K562 (cell line): ENCODE results near the gene BARHL2. TPM values are rescaled to one million over a fixed set of nuclear protein-coding genes. Genes with fewer than 3 reads are reported as not detected.

ENCODE experiments used
- ATAC-seq: fragments of 200-7000 bp; cut with Tn5 transposase; 3 replicates; pipeline ENCODE4 v1.9.1; 2020; ENCODE audit warnings: moderate library complexity
- BruUV-seq: library from RNA; stranded (reverse); fragments of 400-500 nt; replicated peaks from 2 replicates; lab custom pipeline; 2021; lab: Mats Ljungman, UMichigan
- CTCF ChIA-PET: fragments of 300-600 bp; formaldehyde crosslinking; extraction: SDS; loops from one replicate; lab custom pipeline; 2021; ENCODE audit warnings: low intra/inter-chr PET ratio; lab: Yijun Ruan, JAX
- POLR2A ChIA-PET: fragments of 300-600, 350-650 bp; sonication (Branson Sonifier 250); formaldehyde crosslinking; extraction: SDS; loops from one replicate; lab custom pipeline; 2021; ENCODE audit warnings: antibody characterized with exemption, inconsistent platforms; lab: Yijun Ruan, JAX
- DNase-seq, 4 experiments: peaks; one replicate each; pipeline versions ENCODE4 v3.0.0 to v3.0.0-alpha.2; 2011 to 2018; ENCODE audit warnings: low spot score in 3 of 4, mixed read lengths in 3 of 4; ENCODE audit errors: extremely low read depth in 1 of 4
- FAIRE-seq: peaks from 2 replicates; lab custom pipeline; 2011; peaks lifted over from hg19 to GRCh38; lab: Jason Lieb, UNC
- H2AFZ ChIP-seq: 2 replicates; pipeline ENCODE4 v1.6.0; 2011; ENCODE audit warnings: low read depth, low read length, control low read depth, inconsistent platforms
- H3K27ac ChIP-seq: fragments of 200-600 bp; 3 replicates; pipeline ENCODE4 v1.8.0; 2011; ENCODE audit warnings: low read depth, mild to moderate bottlenecking, control low read depth, inconsistent platforms, low read length, moderate library complexity, mixed read lengths; ENCODE audit errors: extremely low read depth
- H3K27me3 ChIP-seq, 2 experiments: fragments of 300-600 bp in 1 of 2; 2 replicates in 1 of 2; 3 replicates in 1 of 2; pipeline versions ENCODE4 v1.6.0 to v1.8.0; 2011; ENCODE audit warnings: inconsistent platforms in 2 of 2, low read length in 2 of 2, mild to moderate bottlenecking in 1 of 2, mixed read lengths in 1 of 2, moderate library complexity in 1 of 2; ENCODE audit not compliant: control insufficient read depth in 2 of 2, insufficient read depth in 2 of 2
- H3K36me3 ChIP-seq: fragments of 300-600 bp; 3 replicates; pipeline ENCODE4 v1.8.0; 2011; ENCODE audit warnings: mild to moderate bottlenecking, low read length, inconsistent platforms; ENCODE audit not compliant: control insufficient read depth, insufficient read depth
- H3K4me1 ChIP-seq, 2 experiments: fragments of 200-600 bp in 1 of 2; replicated peaks in 1 of 2; 2 replicates in 1 of 2; 3 replicates in 1 of 2; pipeline versions ENCODE4 v1.5.1 to v1.8.0; 2011; ENCODE audit warnings: inconsistent platforms in 2 of 2, low read length in 2 of 2, mild to moderate bottlenecking in 1 of 2, mixed read lengths in 1 of 2, moderate library complexity in 1 of 2; ENCODE audit not compliant: control insufficient read depth in 2 of 2, insufficient read depth in 2 of 2
- H3K4me2 ChIP-seq: 2 replicates; pipeline ENCODE4 v1.6.1; 2011; ENCODE audit warnings: low read length, control low read depth, inconsistent platforms, mixed read lengths; ENCODE audit not compliant: insufficient read depth
- H3K4me3 ChIP-seq: fragments of 200-600 bp; sonication (generic), shearing (Covaris generic); 2 replicates; pipeline ENCODE4 v1.5.1; 2016; ENCODE audit warnings: control low read depth, inconsistent platforms
- H3K79me2 ChIP-seq: fragments of 200-600 bp; 3 replicates; pipeline ENCODE4 v1.8.0; 2011; ENCODE audit warnings: low read length, inconsistent platforms; ENCODE audit not compliant: control insufficient read depth, insufficient read depth
- H3K9ac ChIP-seq, 2 experiments: 2 replicates each; pipeline versions ENCODE4 v1.6.0 to v1.6.1; 2011; ENCODE audit warnings: low read depth in 2 of 2, low read length in 2 of 2, control low read depth in 1 of 2, inconsistent platforms in 1 of 2, mild to moderate bottlenecking in 1 of 2, mixed read lengths in 1 of 2; ENCODE audit not compliant: insufficient read depth in 1 of 2
- H3K9me1 ChIP-seq: one replicate; pipeline ENCODE4 v1.6.0; 2011; ENCODE audit warnings: inconsistent platforms, mild to moderate bottlenecking, low read length, moderate library complexity; ENCODE audit not compliant: control insufficient read depth, insufficient read depth
- H3K9me3 ChIP-seq: replicated peaks from 2 replicates; pipeline ENCODE4 v1.5.1; 2011; ENCODE audit warnings: low read depth, low read length, inconsistent platforms; ENCODE audit not compliant: control insufficient read depth, insufficient read depth
- H4K20me1 ChIP-seq: replicated peaks from 2 replicates; pipeline ENCODE4 v1.6.1; 2011; ENCODE audit warnings: low read length, inconsistent platforms, mixed read lengths; ENCODE audit not compliant: control insufficient read depth, insufficient read depth
- CBX2 ChIP-seq: fragments of 200-600 bp; sonication (generic); IDR thresholded peaks from one replicate; pipeline ENCODE4 v1.6.1; 2012; ENCODE audit warnings: mild to moderate bottlenecking, low read length, inconsistent platforms; ENCODE audit not compliant: insufficient read depth, poor library complexity, severe bottlenecking
- CHD7 ChIP-seq: fragments of 200-600 bp; sonication (generic); IDR thresholded peaks from one replicate; pipeline ENCODE4 v1.6.1; 2012; ENCODE audit warnings: mild to moderate bottlenecking, low read depth, low read length, inconsistent platforms
- COPS2 ChIP-seq: fragments of 450-650 bp; conservative IDR thresholded peaks from 2 replicates; pipeline ENCODE4 v1.6.1; 2016; ENCODE audit warnings: mild to moderate bottlenecking, moderate library complexity
- HDAC3 ChIP-seq: fragments of 450-650 bp; IDR thresholded peaks from 2 replicates; pipeline ENCODE4 v1.6.1; 2018; ENCODE audit warnings: borderline replicate concordance, mild to moderate bottlenecking, moderate library complexity; ENCODE audit not compliant: partially characterized antibody
- HLTF ChIP-seq: fragments of 450-650 bp; IDR thresholded peaks from 2 replicates; pipeline ENCODE4 v1.6.1; 2016
- JUNB ChIP-seq: fragments of 450-650 bp; formaldehyde crosslinking; conservative IDR thresholded peaks from 2 replicates; pipeline ENCODE4 v1.4.0; 2020; ENCODE audit warnings: mild to moderate bottlenecking
- NCOA1 ChIP-seq: fragments of 450-650 bp; IDR thresholded peaks from 2 replicates; pipeline ENCODE4 v1.6.1; 2016; ENCODE audit warnings: low read depth
- PPARD ChIP-seq: fragments of 250-450 bp; sonication (Bioruptor Pico); IDR thresholded peaks from 2 replicates; pipeline ENCODE4 v1.8.0; 2022; ENCODE audit warnings: inconsistent platforms, mild to moderate bottlenecking, moderate library complexity
- RBM39 ChIP-seq: fragments of 200-400 bp; formaldehyde crosslinking; optimal IDR thresholded peaks from 2 replicates; pipeline ENCODE3; 2018; ENCODE audit warnings: low read depth, low read length
- ZNF280A ChIP-seq: fragments of 450-650 bp; IDR thresholded peaks from 2 replicates; pipeline ENCODE4 v1.6.1; 2018; ENCODE audit warnings: mild to moderate bottlenecking, low read depth; ENCODE audit not compliant: partially characterized antibody
- WGBS: fragments of 100-300 bp; shearing (Covaris generic); methylation state at CpG from one replicate; pipeline ENCODE4 v1.1.6; 2016; ENCODE audit warnings: low coverage, mixed read lengths; ENCODE audit not compliant: insufficient coverage; ENCODE audit errors: missing lambda C conversion rate; 5-methylcytosine and 5-hydroxymethylcytosine counted together
- in situ Hi-C: fragments of 300-500 bp; cut with MboI; formaldehyde crosslinking; loops from 4 replicates; pipeline ENCODE4 v1.15.0; 2018; ENCODE audit warnings: inconsistent platforms, mixed read lengths
- intact Hi-C: fragments of 100-400 bp; cut with micrococcal nuclease; formaldehyde crosslinking; loops from 2 replicates; pipeline ENCODE4 v1.14.2; 2022
- polyA plus RNA-seq, 8 experiments: library from polyadenylated mRNA; depleted of rRNA in 4 of 8; stranded (reverse) in 5 of 8; unstranded in 3 of 8; fragments of >200 nt; fragmentation: Nextera tagmentation in 2 of 8; fragmentation: Illumina TruSeq in 1 of 8; extraction: Ambion mirVana in 2 of 8; extraction: Trizol in 1 of 8; gene quantifications; 2 replicates each; pipeline versions ENCODE4 v1.2.1 to v1.2.3, GENCODE V29; 2011 to 2014; ENCODE audit warnings: inconsistent platforms in 1 of 8, missing spikeins in 1 of 8
- total RNA-seq, 7 experiments: library from RNA; depleted of rRNA in 6 of 7; stranded (reverse); fragments of >200 nt in 6 of 7; fragmentation: Illumina TruSeq in 2 of 7; extraction: Trizol in 2 of 7; gene quantifications; 2 replicates each; pipeline versions ENCODE4 v1.2.1 to v1.2.3, GENCODE V29; 2011 to 2021; ENCODE audit warnings: low replicate concordance in 1 of 7

BARHL2 gene
- total and polyA plus RNA-seq, 9 of the 15 experiments (the other 6 are each of a cell fraction or from before 2014, with no cell fraction given): 0.06 to 0.11 (median 0.09) TPM; not detected in 6

GRCh38 chr1:90753556-90753955 is 36.5 kb upstream of the BARHL2 start:
- FAIRE-seq: no peak
- in situ Hi-C loops: no loop called here
- no peaks in the 10 kb centered on the region for H3K36me3 ChIP-seq
- TF ChIP-seq CBX2 (no peak), CHD7 (no peak), PPARD (no peak), HDAC3 (no peak), HLTF (no peak), JUNB (CRISPR knock-in tag) (no peak), NCOA1 (no peak), COPS2 (no peak), ZNF280A (no peak), RBM39 (no peak)

More at GRCh38 chr1:90753556-90753955, 36.5 kb upstream of the BARHL2 start:
- peaks cover 0 to 4% of the 10 kb centered on the region in 2 experiments; a peak in 1 of 5 replicates for H3K27me3 ChIP-seq
- no peaks in the 10 kb centered on the region for H3K79me2 ChIP-seq
- DNase-seq (no peak), ATAC-seq (no peak)
- intact Hi-C loops: no loop called here
- no peak overlapping the region for H3K9ac ChIP-seq
- WGBS: 14% methylated on average over 1 of the region's 1 CpG
- H4K20me1 ChIP-seq: no peaks in the 10 kb centered on the region
- H3K4me3 ChIP-seq: no peak overlapping the region
- H3K27ac ChIP-seq: no peak overlapping the region
- no TSS peak for BruUV-seq
- CTCF ChIA-PET: no interaction called here
- H3K9me1 ChIP-seq: no peaks in the 10 kb centered on the region
- no peak overlapping the region for H3K4me2 ChIP-seq
- H2AFZ ChIP-seq: no peak overlapping the region
- H3K9me3 ChIP-seq: no peaks in the 10 kb centered on the region
- POLR2A ChIA-PET: no interaction called here
- no peaks in the 10 kb centered on the region for H3K4me1 ChIP-seq
